Measurements from ENCODE around the gene SOX1. TPM values are rescaled to one million over a fixed set of nuclear protein-coding genes. Genes with fewer than 3 reads are reported as not detected.

SOX1 gene
- total and polyA plus RNA-seq, 2 donors (not counting 3 experiments of a cell fraction or from before 2014, with no cell fraction given), result not detected

GRCh38 chr13:112053167-112053743, 13.7 kb upstream of the SOX1 start:
- no peak for FAIRE-seq
- H3K27me3 ChIP-seq (ENCODE audit: control insufficient read depth in 2 of 2, insufficient read depth in 2 of 2, low read length in 2 of 2), result peaks cover 50 to 63% of the 10 kb centered on the region in 2 experiments
- H3K79me2 ChIP-seq (ENCODE audit: control insufficient read depth, insufficient read depth, low read length), result no peaks in the 10 kb centered on the region
- BruUV-seq (replicated peaks), result no TSS peak
- no peak for TF ChIP-seq JUN (IDR thresholded peaks at IDR 0.05; ENCODE audit: borderline replicate concordance, insufficient read depth, insufficient read length, low read depth)
- no peak for TF ChIP-seq POLR2AphosphoS5 (IDR thresholded peaks at IDR 0.05; ENCODE audit: insufficient read depth, low read depth, low read length)
- TF ChIP-seq FOS (IDR thresholded peaks at IDR 0.05; ENCODE audit: borderline replicate concordance, insufficient read depth, low read length), result no peak
- no peak for TF ChIP-seq MAX (IDR thresholded peaks at IDR 0.05; ENCODE audit: insufficient read depth, insufficient read length)
- no peak for TF ChIP-seq EZH2 (IDR thresholded peaks at IDR 0.05; ENCODE audit: borderline replicate concordance, low read depth, low read length, severe bottlenecking)
- TF ChIP-seq, protein P1, sequence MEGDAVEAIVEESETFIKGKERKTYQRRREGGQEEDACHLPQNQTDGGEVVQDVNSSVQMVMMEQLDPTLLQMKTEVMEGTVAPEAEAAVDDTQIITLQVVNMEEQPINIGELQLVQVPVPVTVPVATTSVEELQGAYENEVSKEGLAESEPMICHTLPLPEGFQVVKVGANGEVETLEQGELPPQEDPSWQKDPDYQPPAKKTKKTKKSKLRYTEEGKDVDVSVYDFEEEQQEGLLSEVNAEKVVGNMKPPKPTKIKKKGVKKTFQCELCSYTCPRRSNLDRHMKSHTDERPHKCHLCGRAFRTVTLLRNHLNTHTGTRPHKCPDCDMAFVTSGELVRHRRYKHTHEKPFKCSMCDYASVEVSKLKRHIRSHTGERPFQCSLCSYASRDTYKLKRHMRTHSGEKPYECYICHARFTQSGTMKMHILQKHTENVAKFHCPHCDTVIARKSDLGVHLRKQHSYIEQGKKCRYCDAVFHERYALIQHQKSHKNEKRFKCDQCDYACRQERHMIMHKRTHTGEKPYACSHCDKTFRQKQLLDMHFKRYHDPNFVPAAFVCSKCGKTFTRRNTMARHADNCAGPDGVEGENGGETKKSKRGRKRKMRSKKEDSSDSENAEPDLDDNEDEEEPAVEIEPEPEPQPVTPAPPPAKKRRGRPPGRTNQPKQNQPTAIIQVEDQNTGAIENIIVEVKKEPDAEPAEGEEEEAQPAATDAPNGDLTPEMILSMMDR (IDR thresholded peaks at IDR 0.05; ENCODE audit: extremely low read depth in 1 of 2, insufficient read depth in 1 of 2, low read depth in 1 of 2, low read length in 2 of 2), result no peak
- TF ChIP-seq POLR2A (IDR thresholded peaks at IDR 0.05; ENCODE audit: low read depth, low read length), result no peak
- no peak for TF ChIP-seq GATA2 (IDR thresholded peaks at IDR 0.05; ENCODE audit: insufficient read depth, insufficient read length, low read depth, low read length)
- TF ChIP-seq MYC (IDR thresholded peaks at IDR 0.05; ENCODE audit: low read depth, low read length), result no peak
- no peaks in the 10 kb centered on the region for H3K9me1 ChIP-seq (replicated peaks; ENCODE audit: control insufficient read depth, extremely low read depth, insufficient read depth, low read length)
- H4K20me1 ChIP-seq (replicated peaks; ENCODE audit: control insufficient read depth, extremely low read depth, insufficient read depth, low read length), result no peaks in the 10 kb centered on the region
- H3K4me1 ChIP-seq (ENCODE audit: control insufficient read depth, extremely low read depth, insufficient read depth, low read length), result no peaks in the 10 kb centered on the region
- no peaks in the 10 kb centered on the region for H3K36me3 ChIP-seq (ENCODE audit: control insufficient read depth in 2 of 2, extremely low read depth in 1 of 2, insufficient read depth in 2 of 2, low read length in 2 of 2)
- intact Hi-C loops (cut with micrococcal nuclease), result no loop called here
- H3K9me3 ChIP-seq (replicated peaks; ENCODE audit: control insufficient read depth, insufficient read depth, low read length), result no peaks in the 10 kb centered on the region
- dilution Hi-C loops (cut with MboI; ENCODE audit: extremely low pct_ligation_motif_present, low sequenced_read_pairs), result no loop called here
- no peak for DNase-seq (ENCODE audit: low read depth, low spot score)
- no peak overlapping the region for H3K4me2 ChIP-seq (ENCODE audit: insufficient read depth, low read length)
- no peak overlapping the region for H3K4me3 ChIP-seq (replicated peaks in 1 of 3; ENCODE audit: insufficient read depth in 1 of 3, low read depth in 1 of 3, low read length in 3 of 3)
- H3K27ac ChIP-seq (ENCODE audit: insufficient read depth, low read depth, low read length), result no peak overlapping the region
- no peak overlapping the region for H3K9ac ChIP-seq (replicated peaks; ENCODE audit: extremely low read depth, insufficient read depth, low read length)
- H2AFZ ChIP-seq (ENCODE audit: low read depth, low read length), result no peak overlapping the region
- POLR2A ChIA-PET, result no interaction called here
- CTCF ChIA-PET, result no interaction called here
